ENCODE measurements around the gene TOR1B. TPM values are rescaled to one million over a fixed set of nuclear protein-coding genes. Genes with fewer than 3 reads are reported as not detected.
"Not testable (repeated sequence)": the region's sequence is repeated elsewhere in the genome, so short reads cannot be mapped to it uniquely, and the experiment has no call there.

TOR1B gene
- polyA plus RNA-seq, 1 donor from 2014 or later, result 52.2 TPM

DNA sequence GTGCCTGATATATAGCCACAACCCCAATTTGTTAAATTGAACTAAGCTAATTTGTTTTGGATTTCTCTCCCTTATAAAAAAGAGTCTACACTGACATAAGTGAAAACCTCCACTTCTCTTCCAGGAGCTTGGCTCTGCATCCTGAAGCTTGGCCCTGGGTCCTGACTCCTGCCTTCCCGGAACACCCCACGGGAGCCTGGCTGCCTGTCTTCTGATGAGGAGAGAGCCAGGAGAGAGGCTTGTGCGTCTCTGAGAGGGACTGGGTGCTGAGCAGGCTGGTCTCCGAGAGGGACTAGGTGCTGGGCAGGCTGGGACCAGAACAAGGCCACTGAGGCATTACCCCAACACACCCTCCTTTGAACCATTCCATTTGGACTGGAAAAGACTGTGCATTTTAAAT is 43.7 kb upstream of the TOR1B start:
- TF ChIP-seq SMC3 (conservative IDR thresholded peaks at IDR 0.05; ENCODE audit: poor library complexity), result no peak
- TF ChIP-seq EP300 (conservative IDR thresholded peaks at IDR 0.05; ENCODE audit: poor library complexity, severe bottlenecking), result no peak
- TF ChIP-seq POLR2AphosphoS5 (IDR thresholded peaks at IDR 0.05), result no peak
- TF ChIP-seq, protein P1, sequence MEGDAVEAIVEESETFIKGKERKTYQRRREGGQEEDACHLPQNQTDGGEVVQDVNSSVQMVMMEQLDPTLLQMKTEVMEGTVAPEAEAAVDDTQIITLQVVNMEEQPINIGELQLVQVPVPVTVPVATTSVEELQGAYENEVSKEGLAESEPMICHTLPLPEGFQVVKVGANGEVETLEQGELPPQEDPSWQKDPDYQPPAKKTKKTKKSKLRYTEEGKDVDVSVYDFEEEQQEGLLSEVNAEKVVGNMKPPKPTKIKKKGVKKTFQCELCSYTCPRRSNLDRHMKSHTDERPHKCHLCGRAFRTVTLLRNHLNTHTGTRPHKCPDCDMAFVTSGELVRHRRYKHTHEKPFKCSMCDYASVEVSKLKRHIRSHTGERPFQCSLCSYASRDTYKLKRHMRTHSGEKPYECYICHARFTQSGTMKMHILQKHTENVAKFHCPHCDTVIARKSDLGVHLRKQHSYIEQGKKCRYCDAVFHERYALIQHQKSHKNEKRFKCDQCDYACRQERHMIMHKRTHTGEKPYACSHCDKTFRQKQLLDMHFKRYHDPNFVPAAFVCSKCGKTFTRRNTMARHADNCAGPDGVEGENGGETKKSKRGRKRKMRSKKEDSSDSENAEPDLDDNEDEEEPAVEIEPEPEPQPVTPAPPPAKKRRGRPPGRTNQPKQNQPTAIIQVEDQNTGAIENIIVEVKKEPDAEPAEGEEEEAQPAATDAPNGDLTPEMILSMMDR (IDR thresholded peaks at IDR 0.05; ENCODE audit: poor library complexity, severe bottlenecking), result no peak
- TF ChIP-seq EZH2 (IDR thresholded peaks at IDR 0.05; ENCODE audit: borderline replicate concordance, insufficient read depth, low read length, poor library complexity, severe bottlenecking), result no peak
- no peak for TF ChIP-seq RAD21 (conservative IDR thresholded peaks at IDR 0.05)
- no peak for TF ChIP-seq MXI1 (conservative IDR thresholded peaks at IDR 0.05; ENCODE audit: poor library complexity, severe bottlenecking)
- no peak for TF ChIP-seq TAF1 (IDR thresholded peaks at IDR 0.05; ENCODE audit: low read depth)
- TF ChIP-seq, protein P2, sequence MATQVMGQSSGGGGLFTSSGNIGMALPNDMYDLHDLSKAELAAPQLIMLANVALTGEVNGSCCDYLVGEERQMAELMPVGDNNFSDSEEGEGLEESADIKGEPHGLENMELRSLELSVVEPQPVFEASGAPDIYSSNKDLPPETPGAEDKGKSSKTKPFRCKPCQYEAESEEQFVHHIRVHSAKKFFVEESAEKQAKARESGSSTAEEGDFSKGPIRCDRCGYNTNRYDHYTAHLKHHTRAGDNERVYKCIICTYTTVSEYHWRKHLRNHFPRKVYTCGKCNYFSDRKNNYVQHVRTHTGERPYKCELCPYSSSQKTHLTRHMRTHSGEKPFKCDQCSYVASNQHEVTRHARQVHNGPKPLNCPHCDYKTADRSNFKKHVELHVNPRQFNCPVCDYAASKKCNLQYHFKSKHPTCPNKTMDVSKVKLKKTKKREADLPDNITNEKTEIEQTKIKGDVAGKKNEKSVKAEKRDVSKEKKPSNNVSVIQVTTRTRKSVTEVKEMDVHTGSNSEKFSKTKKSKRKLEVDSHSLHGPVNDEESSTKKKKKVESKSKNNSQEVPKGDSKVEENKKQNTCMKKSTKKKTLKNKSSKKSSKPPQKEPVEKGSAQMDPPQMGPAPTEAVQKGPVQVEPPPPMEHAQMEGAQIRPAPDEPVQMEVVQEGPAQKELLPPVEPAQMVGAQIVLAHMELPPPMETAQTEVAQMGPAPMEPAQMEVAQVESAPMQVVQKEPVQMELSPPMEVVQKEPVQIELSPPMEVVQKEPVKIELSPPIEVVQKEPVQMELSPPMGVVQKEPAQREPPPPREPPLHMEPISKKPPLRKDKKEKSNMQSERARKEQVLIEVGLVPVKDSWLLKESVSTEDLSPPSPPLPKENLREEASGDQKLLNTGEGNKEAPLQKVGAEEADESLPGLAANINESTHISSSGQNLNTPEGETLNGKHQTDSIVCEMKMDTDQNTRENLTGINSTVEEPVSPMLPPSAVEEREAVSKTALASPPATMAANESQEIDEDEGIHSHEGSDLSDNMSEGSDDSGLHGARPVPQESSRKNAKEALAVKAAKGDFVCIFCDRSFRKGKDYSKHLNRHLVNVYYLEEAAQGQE (IDR thresholded peaks at IDR 0.05; ENCODE audit: borderline replicate concordance), result no peak
- Histone ChIP-seq H3F3A (ENCODE audit: insufficient read depth, low read length, poor library complexity, severe bottlenecking) (no peaks in the 10 kb centered on the region), H3K9me3 (ENCODE audit: low read length) (no peaks in the 10 kb centered on the region), H4K20me1 (ENCODE audit: insufficient read depth) (no peaks in the 10 kb centered on the region), H3K27me3 (ENCODE audit: insufficient read depth, low read depth, low read length) (no peaks in the 10 kb centered on the region), H3K9ac (ENCODE audit: low read length) (no peak overlapping the region), H3K36me3 (ENCODE audit: insufficient read depth, low read length) (no peaks in the 10 kb centered on the region), H3K9me2 (ENCODE audit: insufficient read depth, low read length) (no peaks in the 10 kb centered on the region), H3K4me3 (ENCODE audit: low read length) (no peak overlapping the region), H3K79me2 (replicated peaks; ENCODE audit: insufficient read depth, low read length) (no peaks in the 10 kb centered on the region), H2AFZ (ENCODE audit: low read depth, low read length) (no peak overlapping the region), H3K4me2 (ENCODE audit: low read length) (no peak overlapping the region), H3K27ac (ENCODE audit: low read length) (no peak overlapping the region)

DNA sequence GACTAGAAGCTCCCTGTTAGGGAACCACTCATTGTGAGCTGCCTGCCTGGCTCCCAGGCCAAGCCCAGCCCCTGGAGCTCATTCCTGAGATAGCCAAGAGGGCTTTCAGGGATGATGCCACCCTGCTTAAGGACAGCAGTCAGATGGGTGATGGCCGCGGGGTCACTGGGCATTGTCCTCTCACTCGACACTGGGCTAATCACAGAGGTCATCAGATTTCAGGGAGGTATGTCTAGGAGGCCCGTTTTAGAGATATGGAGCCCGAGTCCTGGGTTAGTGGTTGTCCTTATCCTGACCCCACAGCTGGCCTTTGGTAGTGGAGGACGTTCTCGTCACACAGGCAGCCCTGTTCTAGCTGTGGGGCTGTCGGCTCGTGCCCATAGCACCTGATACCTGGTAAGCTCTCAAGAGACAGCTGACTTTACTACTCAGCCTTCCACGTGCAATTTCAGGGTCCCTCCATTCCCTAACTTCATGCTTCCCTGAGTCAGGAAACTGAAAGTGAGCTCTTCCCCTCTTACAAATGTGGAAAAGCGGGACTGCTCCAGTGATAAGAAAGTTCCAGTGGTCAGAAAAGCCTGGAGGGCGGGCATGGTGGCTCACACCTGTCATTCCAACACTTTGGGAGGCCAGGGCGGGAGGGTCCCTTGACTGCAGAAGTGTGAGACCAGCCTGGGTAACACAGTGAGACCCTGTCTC is 43.0 kb upstream of the TOR1B start:
- Histone ChIP-seq H3K79me2 (replicated peaks; ENCODE audit: insufficient read depth, low read length) (no peaks in the 10 kb centered on the region), H3F3A (ENCODE audit: insufficient read depth, low read length, poor library complexity, severe bottlenecking) (no peaks in the 10 kb centered on the region), H3K27me3 (ENCODE audit: insufficient read depth, low read depth, low read length) (no peaks in the 10 kb centered on the region), H4K20me1 (ENCODE audit: insufficient read depth) (no peaks in the 10 kb centered on the region), H3K36me3 (ENCODE audit: insufficient read depth, low read length) (no peaks in the 10 kb centered on the region), H3K9me2 (ENCODE audit: insufficient read depth, low read length) (no peaks in the 10 kb centered on the region), H3K27ac (ENCODE audit: low read length) (no peak overlapping the region), H3K9me3 (ENCODE audit: low read length) (no peaks in the 10 kb centered on the region), H2AFZ (ENCODE audit: low read depth, low read length) (no peak overlapping the region), H3K4me2 (ENCODE audit: low read length) (no peak overlapping the region), H3K9ac (ENCODE audit: low read length) (no peak overlapping the region), H3K4me3 (ENCODE audit: low read length) (no peak overlapping the region)
- no peak for TF ChIP-seq EP300 (conservative IDR thresholded peaks at IDR 0.05; ENCODE audit: poor library complexity, severe bottlenecking)
- TF ChIP-seq EZH2 (IDR thresholded peaks at IDR 0.05; ENCODE audit: borderline replicate concordance, insufficient read depth, low read length, poor library complexity, severe bottlenecking), result no peak
- TF ChIP-seq, protein P2 (IDR thresholded peaks at IDR 0.05; ENCODE audit: borderline replicate concordance), result no peak
- no peak for TF ChIP-seq POLR2AphosphoS5 (IDR thresholded peaks at IDR 0.05)
- no peak for TF ChIP-seq SMC3 (conservative IDR thresholded peaks at IDR 0.05; ENCODE audit: poor library complexity)
- TF ChIP-seq RAD21 (conservative IDR thresholded peaks at IDR 0.05), result no peak
- no peak for TF ChIP-seq MXI1 (conservative IDR thresholded peaks at IDR 0.05; ENCODE audit: poor library complexity, severe bottlenecking)
- no peak for TF ChIP-seq TAF1 (IDR thresholded peaks at IDR 0.05; ENCODE audit: low read depth)
- TF ChIP-seq, protein P1 (IDR thresholded peaks at IDR 0.05; ENCODE audit: poor library complexity, severe bottlenecking), result no peak

DNA sequence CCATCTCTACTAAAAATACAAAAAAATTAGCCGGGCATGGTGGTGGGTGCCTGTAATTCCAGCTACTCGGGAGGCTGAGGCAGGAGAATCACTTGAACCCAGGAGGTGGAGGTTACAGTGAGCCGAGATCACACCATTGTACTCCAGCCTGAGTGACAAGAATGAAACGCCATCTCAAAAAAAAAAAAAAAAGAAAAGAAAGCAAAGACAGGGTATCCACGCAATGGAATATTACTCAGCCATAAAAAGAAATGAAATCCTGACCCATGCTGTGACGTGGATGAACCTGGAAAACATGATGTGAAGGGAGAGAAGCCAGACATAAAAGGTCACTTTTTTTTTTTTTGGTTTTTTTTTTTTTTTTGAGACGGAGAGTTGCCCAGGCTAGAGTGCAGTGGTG is 42.2 kb upstream of the TOR1B start:
- not testable (repeated sequence) for H3K36me3 ChIP-seq (ENCODE audit: insufficient read depth, low read length); H2AFZ ChIP-seq (ENCODE audit: low read depth, low read length); H3K9me2 ChIP-seq (ENCODE audit: insufficient read depth, low read length); H3K4me3 ChIP-seq (ENCODE audit: low read length); H3K27ac ChIP-seq (ENCODE audit: low read length); H4K20me1 ChIP-seq (ENCODE audit: insufficient read depth); H3K9me3 ChIP-seq (ENCODE audit: low read length); H3K79me2 ChIP-seq (replicated peaks; ENCODE audit: insufficient read depth, low read length); H3F3A ChIP-seq (ENCODE audit: insufficient read depth, low read length, poor library complexity, severe bottlenecking); H3K9ac ChIP-seq (ENCODE audit: low read length); H3K27me3 ChIP-seq (ENCODE audit: insufficient read depth, low read depth, low read length); H3K4me2 ChIP-seq (ENCODE audit: low read length)
